GM19328 (cell line): ENCODE results near the gene KPNA4.
"Not testable (repeated sequence)": the region's sequence is repeated elsewhere in the genome, so short reads cannot be mapped to it uniquely, and the experiment has no call there.

ENCODE experiments used
- ATAC-seq: cut with Tn5 transposase; IDR thresholded peaks from one replicate; pipeline ENCODE4 v1.9.1; 2021; ENCODE audit warnings: mild to moderate bottlenecking, moderate library complexity; ENCODE audit not compliant: unreplicated experiment

Gene KPNA4

GRCh38 chr3:160454995-160455394 lies 110.4 kb downstream of the KPNA4 start:
- ATAC-seq = no peak

DNA sequence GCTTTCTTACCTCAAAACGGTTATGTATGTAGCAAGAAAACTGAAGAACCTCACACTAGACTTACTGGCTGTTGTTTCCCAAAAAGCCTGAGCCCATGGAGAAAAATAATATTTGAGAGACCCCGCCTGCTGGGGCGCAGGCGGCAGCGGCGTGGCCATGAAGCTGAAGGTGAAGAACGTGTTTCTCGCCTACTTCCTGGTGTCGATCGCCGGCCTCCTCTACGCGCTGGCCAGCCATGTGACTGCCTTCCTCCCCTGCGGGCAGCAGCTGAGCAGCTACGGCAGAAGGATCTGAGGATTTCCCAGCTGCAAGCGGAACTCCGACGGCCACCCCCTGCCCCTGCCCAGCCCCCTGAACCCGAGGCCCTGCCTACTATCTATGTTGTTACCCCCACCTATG lies 113.1 kb downstream of the KPNA4 start:
- not testable (repeated sequence) for ATAC-seq

DNA sequence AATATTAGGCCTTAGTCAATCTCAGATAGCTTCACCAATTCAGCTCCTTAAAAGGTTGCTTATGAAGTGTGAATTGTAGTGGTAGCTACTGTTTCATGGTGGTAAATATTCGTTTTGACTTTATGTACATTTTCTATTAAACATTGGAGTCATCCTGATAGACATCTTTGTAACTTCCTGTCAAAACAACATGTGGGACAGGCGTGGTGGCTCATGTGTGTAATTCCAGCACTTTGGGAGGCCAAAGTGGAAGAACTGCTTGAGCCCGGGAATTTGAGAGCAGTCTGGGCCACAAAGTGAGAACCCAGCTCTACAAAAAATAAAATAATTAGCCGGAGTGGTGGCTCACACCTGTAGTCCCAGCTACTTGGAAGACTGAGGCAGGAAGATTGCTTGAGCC lies 113.8 kb downstream of the KPNA4 start:
- ATAC-seq = no peak

- ATAC-seq = no peak
These were observed 114.5 kb downstream of the KPNA4 start for GRCh38 chr3:160450846-160451245.

GRCh38 chr3:160449636-160450598 lies 115.5 kb downstream of the KPNA4 start, which contains the start of gene TRIM59:
Gene TRIM59 (minus strand): TSS chr3:160449786. CDS start chr3:160439183, 10,603 bp downstream.
- ATAC-seq = peak; percentile 93

DNA sequence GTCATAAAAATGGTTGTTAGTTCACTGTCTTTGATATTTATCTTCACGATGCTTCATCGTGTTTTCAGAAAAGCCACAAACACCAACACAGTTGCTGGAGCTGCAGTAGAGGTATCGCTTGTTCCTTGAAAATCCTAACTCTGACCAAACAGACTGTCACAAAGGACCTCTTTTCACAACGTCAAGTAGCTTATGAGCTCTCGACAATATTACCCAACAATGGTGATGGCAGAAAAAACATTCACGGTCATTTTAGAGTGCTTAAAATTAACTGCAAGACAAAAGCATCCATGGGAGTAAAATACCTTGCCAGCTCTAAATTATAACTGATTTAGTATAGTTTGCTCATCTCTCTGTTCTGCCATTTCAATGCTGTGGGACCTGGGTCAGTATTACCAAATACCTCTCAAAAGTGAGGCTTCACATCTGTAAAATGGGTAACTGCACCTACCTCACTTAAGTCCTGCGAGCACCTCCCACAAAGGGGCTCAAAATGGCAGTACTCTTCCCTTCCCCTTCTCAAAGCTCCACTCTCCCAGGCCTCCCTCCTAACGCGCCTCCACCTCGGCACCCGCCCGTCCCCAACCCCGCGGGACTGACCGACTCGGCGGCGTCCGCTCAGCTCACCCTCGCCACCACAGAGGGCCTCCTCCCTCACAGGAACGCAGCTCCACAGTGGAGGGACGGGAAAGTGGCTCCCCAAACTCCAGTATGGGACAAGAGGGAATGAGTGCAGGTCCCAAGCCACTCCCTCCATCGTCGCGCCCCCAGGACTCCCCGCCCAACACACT lies 116.3 kb downstream of the KPNA4 start:
- peak; percentile 41 for ATAC-seq

- ATAC-seq = no peak
These were observed 117.8 kb downstream of the KPNA4 start for GRCh38 chr3:160447544-160447943.

DNA sequence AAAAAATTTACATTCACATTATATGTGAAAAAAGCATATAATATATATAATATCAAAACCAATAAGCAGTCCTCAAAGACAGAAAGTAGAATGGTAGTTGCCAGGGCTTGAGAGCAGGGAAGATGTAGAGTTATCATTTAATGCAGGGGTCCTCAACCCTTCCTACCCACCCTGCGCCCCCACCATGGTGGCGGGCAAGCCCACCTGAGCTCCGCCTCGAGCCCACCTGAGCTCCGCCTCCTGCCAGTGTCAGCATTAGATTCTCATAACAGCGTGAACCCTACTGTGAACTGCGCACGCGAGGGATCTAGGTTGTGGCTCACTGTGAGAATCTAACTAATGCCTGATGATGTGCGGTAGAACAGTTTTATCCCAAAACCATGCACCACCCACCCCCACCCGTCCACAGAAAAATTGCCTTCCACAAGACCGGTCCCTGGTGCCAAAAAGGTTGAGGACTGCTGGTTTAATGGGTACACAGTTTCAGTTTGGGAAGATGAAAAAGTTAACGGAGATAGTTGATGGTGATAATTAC lies 118.8 kb downstream of the KPNA4 start:
- ATAC-seq = no peak

DNA sequence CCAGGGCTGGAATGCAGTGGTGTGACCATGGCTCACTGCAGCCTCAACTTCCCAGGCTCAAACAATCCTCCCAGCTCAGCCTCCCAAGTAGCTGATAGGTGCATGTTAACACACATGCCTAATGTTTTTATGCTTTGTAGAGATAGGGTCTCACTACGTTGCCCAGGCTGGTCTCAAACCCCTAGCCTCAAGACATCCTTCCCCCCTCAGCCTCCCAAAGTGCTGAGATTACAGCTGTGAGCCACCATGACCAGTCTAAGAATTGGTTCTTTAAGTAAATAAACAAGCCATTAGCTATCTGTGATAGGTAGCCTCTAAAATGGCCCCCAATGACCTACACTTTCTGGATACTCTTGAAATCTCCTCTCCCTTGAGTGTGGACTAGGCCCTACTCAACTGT lies 119.5 kb downstream of the KPNA4 start:
- ATAC-seq = no peak
